OCI-LY7 (cell line): ENCODE results near the gene DNMT3B. TPM values are rescaled to one million over a fixed set of nuclear protein-coding genes. Genes with fewer than 3 reads are reported as not detected.

Source experiments
- BruUV-seq: library from RNA; stranded (reverse); fragments of 400-500 nt; replicated peaks from 2 replicates; lab custom pipeline; 2021; lab: Mats Ljungman, UMichigan
- CTCF ChIA-PET: fragments of 300-600 bp; sonication (Branson Sonifier 250); formaldehyde crosslinking; loops from one replicate; lab custom pipeline; 2022; ENCODE audit warnings: antibody characterized with exemption; ENCODE audit not compliant: unreplicated experiment; lab: Charles Lee
- POLR2A ChIA-PET: fragments of 300-600 bp; sonication (Branson Sonifier 250); formaldehyde crosslinking; loops from one replicate; lab custom pipeline; 2022; ENCODE audit warnings: antibody characterized with exemption; lab: Charles Lee
- DNase-seq: peaks from one replicate; pipeline ENCODE4 v3.0.0-alpha.2; 2015; ENCODE audit warnings: low spot score
- H2AFZ ChIP-seq: fragments of 200-600 bp; sonication (generic), shearing (Covaris generic); 2 replicates; pipeline ENCODE4 v1.6.1; 2014; ENCODE audit warnings: mild to moderate bottlenecking, antibody characterized with exemption, low read length, moderate library complexity
- H3K27ac ChIP-seq: fragments of 200-600 bp; sonication (generic); 2 replicates; pipeline ENCODE4 v1.5.1; 2014; ENCODE audit warnings: mixed run types, low read depth, mild to moderate bottlenecking, moderate library complexity, low read length, inconsistent platforms; ENCODE audit not compliant: poor library complexity, severe bottlenecking
- H3K36me3 ChIP-seq: fragments of 200-600 bp; sonication (generic); 2 replicates; pipeline ENCODE4 v1.6.1; 2014; ENCODE audit warnings: mild to moderate bottlenecking, antibody characterized with exemption, low read length, moderate library complexity, mixed read lengths; ENCODE audit not compliant: insufficient read depth
- H3K4me1 ChIP-seq: fragments of 200-600 bp; sonication (generic); 2 replicates; pipeline ENCODE4 v1.5.1; 2014; ENCODE audit warnings: mild to moderate bottlenecking, low read length; ENCODE audit not compliant: insufficient read depth, poor library complexity, severe bottlenecking
- H3K4me2 ChIP-seq: fragments of 200-600 bp; sonication (generic); 2 replicates; pipeline ENCODE4 v1.6.1; 2014; ENCODE audit warnings: mild to moderate bottlenecking, low read length
- H3K4me3 ChIP-seq: fragments of 200-600 bp; sonication (generic); 2 replicates; pipeline ENCODE4 v1.5.1; 2014; ENCODE audit warnings: mild to moderate bottlenecking, low read depth, low read length; ENCODE audit not compliant: poor library complexity, severe bottlenecking
- H3K79me2 ChIP-seq: fragments of 200-600 bp; sonication (generic); 2 replicates; pipeline ENCODE4 v1.6.1; 2016; ENCODE audit warnings: low read depth, mild to moderate bottlenecking, low read length, moderate library complexity, mixed read lengths; ENCODE audit not compliant: insufficient read depth
- H3K9me2 ChIP-seq: fragments of 200-600 bp; sonication (generic); 2 replicates; pipeline ENCODE4 v1.6.1; 2016; ENCODE audit warnings: mild to moderate bottlenecking, low read length, mixed read lengths; ENCODE audit not compliant: insufficient read depth
- H3K9me3 ChIP-seq: fragments of 200-600 bp; sonication (generic); 2 replicates; pipeline ENCODE4 v1.6.1; 2014; ENCODE audit warnings: mild to moderate bottlenecking, mixed run types, low read length, mixed read lengths
- H4K20me1 ChIP-seq: fragments of 200-600 bp; sonication (generic); 2 replicates; pipeline ENCODE4 v1.6.1; 2014; ENCODE audit warnings: mild to moderate bottlenecking, antibody characterized with exemption, low read length, moderate library complexity, mixed read lengths; ENCODE audit not compliant: insufficient read depth
- EZH2phosphoT487 ChIP-seq: fragments of 200-600 bp; sonication (generic); IDR thresholded peaks from 2 replicates; pipeline ENCODE4 v1.6.1; 2018; ENCODE audit warnings: low read depth, borderline replicate concordance, mild to moderate bottlenecking, mixed run types, antibody characterized with exemption, low read length, moderate library complexity, mixed read lengths
- intact Hi-C: fragments of 100-400 bp; cut with micrococcal nuclease; formaldehyde crosslinking; loops from one replicate; pipeline ENCODE4 v1.10.0; 2022; ENCODE audit not compliant: unreplicated experiment
- total RNA-seq, 2 experiments: library from RNA; depleted of rRNA in 1 of 2; stranded (reverse); fragments of >200 nt in 1 of 2; shearing (Covaris generic) in 1 of 2; gene quantifications; 2 replicates each; pipeline ENCODE4 v1.2.3, GENCODE V29; 2014 to 2022
- TF ChIP-seq, protein P1 (sequence below): fragments of 200-600 bp; sonication (generic); conservative IDR thresholded peaks from 2 replicates; pipeline ENCODE4 v1.5.1; 2014; ENCODE audit warnings: mild to moderate bottlenecking, antibody characterized with exemption, low read length, moderate library complexity, mixed read lengths

DNMT3B gene
- total RNA-seq, 2 experiments from 2014 or later = 12.1 to 13.8 TPM

DNA sequence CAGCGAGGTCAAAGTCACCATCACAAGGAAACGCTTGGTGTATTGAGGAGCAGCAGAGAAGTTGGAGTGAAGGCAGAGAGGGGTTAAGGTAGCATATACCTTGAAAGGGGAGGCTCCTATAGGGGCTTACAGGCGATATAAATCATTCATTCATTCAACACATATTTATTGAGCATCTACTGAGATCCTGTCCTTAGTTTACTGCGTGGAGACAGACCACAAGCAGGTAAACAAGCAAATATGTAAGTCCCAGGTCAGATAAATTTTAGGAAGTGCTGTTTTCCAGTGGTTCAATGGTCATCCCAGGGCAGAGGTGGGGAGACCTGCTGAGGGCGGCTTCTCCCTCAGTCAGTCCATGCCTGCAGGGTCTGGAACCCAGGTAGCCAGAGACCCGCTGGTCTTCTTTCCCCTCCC, 761 bp upstream of the DNMT3B start:
- Histone ChIP-seq H3K36me3 (no peaks in the 10 kb centered on the region), H3K9me3 (no peaks in the 10 kb centered on the region), H3K79me2 (no peaks in the 10 kb centered on the region), H3K4me2 (peak overlapping the region; percentile 97), H3K4me3 (peak overlapping the region; percentile 81), H2AFZ (peak overlapping the region; percentile 93), H4K20me1 (0 out of 2 replicates have a peak, but pooled peaks cover 4% of the 10 kb centered on the region), H3K4me1 (peaks cover 33% of the 10 kb centered on the region), H3K27ac (peak overlapping the region; percentile 58), H3K9me2 (no peaks in the 10 kb centered on the region)
- ChIA-PET POLR2A (interaction anchor here (0.6 to 1.3 kb wide), 4 partner anchors 9 to 88 kb away, joined by 3 to 11 read pairs (median 7); partner anchors contain the start of genes C20orf203 and COMMD7), CTCF (no interaction called here)
- TF ChIP-seq, protein P1, sequence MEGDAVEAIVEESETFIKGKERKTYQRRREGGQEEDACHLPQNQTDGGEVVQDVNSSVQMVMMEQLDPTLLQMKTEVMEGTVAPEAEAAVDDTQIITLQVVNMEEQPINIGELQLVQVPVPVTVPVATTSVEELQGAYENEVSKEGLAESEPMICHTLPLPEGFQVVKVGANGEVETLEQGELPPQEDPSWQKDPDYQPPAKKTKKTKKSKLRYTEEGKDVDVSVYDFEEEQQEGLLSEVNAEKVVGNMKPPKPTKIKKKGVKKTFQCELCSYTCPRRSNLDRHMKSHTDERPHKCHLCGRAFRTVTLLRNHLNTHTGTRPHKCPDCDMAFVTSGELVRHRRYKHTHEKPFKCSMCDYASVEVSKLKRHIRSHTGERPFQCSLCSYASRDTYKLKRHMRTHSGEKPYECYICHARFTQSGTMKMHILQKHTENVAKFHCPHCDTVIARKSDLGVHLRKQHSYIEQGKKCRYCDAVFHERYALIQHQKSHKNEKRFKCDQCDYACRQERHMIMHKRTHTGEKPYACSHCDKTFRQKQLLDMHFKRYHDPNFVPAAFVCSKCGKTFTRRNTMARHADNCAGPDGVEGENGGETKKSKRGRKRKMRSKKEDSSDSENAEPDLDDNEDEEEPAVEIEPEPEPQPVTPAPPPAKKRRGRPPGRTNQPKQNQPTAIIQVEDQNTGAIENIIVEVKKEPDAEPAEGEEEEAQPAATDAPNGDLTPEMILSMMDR = no peak
- no peak for TF ChIP-seq EZH2phosphoT487
- intact Hi-C loops = loop anchor here (5.0 kb wide), 1 partner anchor 89 kb away; the partner anchor contains the start of gene C20orf203
- BruUV-seq = TSS peak; percentile 83
- DNase-seq = no peak

GRCh38 chr20:32762754-32763201, 593 bp downstream of the DNMT3B start:
- TF ChIP-seq EZH2phosphoT487 = no peak
- TF ChIP-seq, protein P1 = no peak
- Histone ChIP-seq H3K4me2 (peak overlapping the region; percentile 97), H3K79me2 (no peaks in the 10 kb centered on the region), H3K9me3 (no peaks in the 10 kb centered on the region), H4K20me1 (0 out of 2 replicates have a peak, but pooled peaks cover 4% of the 10 kb centered on the region), H2AFZ (peak overlapping the region; percentile 29; the same call in 1 of the 2 replicates), H3K4me3 (peak overlapping the region; percentile 81), H3K27ac (no peak overlapping the region), H3K36me3 (no peaks in the 10 kb centered on the region), H3K4me1 (peaks cover 33% of the 10 kb centered on the region), H3K9me2 (no peaks in the 10 kb centered on the region)
- ChIA-PET CTCF (interaction anchor here (1.0 to 1.8 kb wide), 2 partner anchors 15 to 89 kb away, joined by 4 to 5 read pairs; partner anchors contain the start of gene C20orf203), POLR2A (interaction anchor here (1.6 to 3.2 kb wide), 4 partner anchors 11 to 90 kb away, joined by 3 to 16 read pairs (median 9); partner anchors contain the start of genes C20orf203 and COMMD7)
- no TSS peak for BruUV-seq
- peak; percentile 44 for DNase-seq
- intact Hi-C loops = loop anchor here (1.0 to 5.0 kb wide), 2 partner anchors 19 to 90 kb away; partner anchors contain the start of genes C20orf203 and COMMD7
